Fibroblast of mammary gland (primary cell): ENCODE measurements around the gene GRAMD2B.
A peak's percentile ranks its signal among the peaks of the same experiment; 100 is the strongest.

Source experiments
- DNase-seq: peaks from one replicate; pipeline ENCODE4 v3.0.0-alpha.2; 2010; ENCODE audit warnings: low read depth
- H3K4me3 ChIP-seq: 2 replicates; pipeline ENCODE4 v1.5.1; 2011; ENCODE audit warnings: low read depth, mild to moderate bottlenecking, low read length, moderate library complexity; ENCODE audit not compliant: control insufficient read depth
- CTCF ChIP-seq: conservative IDR thresholded peaks from 2 replicates; pipeline ENCODE4 v1.5.1; 2011; ENCODE audit warnings: low read depth, low read length, inconsistent platforms; ENCODE audit not compliant: control insufficient read depth, insufficient read depth

Gene GRAMD2B

DNA sequence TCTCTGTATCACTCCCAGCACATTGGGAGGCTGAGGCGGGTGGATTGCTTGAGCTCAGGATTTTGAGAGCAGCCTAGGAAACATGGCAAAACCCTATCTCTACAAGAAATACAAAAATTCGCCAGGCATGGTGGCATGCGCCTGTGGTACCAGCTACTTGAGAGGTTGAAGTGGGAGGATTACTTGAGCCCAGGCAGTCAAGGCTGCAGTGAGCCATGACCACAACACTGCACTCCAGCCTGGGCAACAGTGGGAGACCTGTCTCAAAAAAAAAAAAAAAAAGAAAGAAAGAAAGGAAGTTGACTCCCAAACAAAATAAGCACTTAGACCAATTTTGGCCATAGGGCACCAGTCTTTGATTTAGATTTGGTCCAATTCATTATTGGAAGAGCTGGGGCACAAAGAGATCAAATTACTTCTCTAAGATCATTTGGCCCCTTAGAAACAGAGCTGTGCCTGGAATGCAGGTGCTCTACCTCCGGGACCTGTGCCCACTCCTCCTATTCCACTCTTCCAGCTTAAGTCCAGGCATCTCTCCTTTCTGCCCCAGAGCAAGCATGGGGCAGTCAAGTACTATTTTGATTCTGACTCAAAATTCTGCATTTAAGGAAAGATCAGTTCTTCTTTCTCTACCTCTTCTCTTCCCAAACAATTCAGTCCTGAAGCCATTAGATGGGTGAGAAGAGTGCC is 112.8 kb downstream of the GRAMD2B start:
- TF ChIP-seq CTCF = no peak
- no peak for DNase-seq
- H3K4me3 ChIP-seq = no peak overlapping the region

DNA sequence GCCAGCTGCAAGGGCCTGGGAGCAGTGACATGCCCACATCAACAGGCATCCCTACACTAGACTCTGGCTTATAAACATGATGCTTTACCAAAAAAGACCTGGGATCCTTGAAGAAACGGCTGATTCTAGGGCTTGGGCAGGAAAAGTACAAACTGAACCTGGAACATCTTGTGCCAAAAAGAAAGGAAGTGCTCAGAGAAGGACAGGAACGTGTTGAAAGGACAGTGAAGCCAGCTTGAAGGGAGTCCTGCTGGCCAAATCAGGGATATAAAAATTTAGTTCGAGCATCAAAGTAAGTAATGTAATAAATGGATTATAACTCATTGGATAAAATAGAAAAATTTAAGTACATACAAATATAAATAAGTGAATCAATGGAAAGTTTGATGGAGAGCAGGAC is 113.7 kb downstream of the GRAMD2B start:
- no peak for DNase-seq
- peak; percentile 11 for TF ChIP-seq CTCF
- no peak overlapping the region for H3K4me3 ChIP-seq

- no peak for DNase-seq
- no peak overlapping the region for H3K4me3 ChIP-seq
Observed at GRCh38 chr5:126538579-126538978, 115.4 kb downstream of the GRAMD2B start.

DNA sequence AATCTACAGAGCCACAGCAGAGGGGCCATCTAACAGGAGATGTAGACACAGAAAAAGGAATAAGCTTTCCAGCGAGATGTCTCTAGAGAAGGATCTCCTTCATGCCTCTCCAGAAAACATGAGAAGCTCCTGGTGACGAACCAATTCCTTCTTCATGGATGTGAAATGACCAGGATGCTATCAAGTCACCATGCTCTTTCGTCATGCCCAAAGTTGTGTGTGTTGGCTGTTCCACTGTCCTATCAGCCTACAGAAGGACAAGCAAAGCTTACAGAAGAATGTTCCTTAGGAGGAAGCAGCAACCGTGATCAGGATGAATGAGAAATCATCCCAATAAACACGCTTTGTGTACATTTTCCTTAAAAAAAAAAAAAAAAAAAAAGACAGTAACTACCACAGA is 117.4 kb downstream of the GRAMD2B start:
- no peak for TF ChIP-seq CTCF

More at GRCh38 chr5:126538579-126538978, 115.4 kb downstream of the GRAMD2B start:
- TF ChIP-seq CTCF = no peak

GRCh38 chr5:126542441-126542840 is 119.2 kb downstream of the GRAMD2B start:
- TF ChIP-seq CTCF = no peak
- no peak overlapping the region for H3K4me3 ChIP-seq
- DNase-seq = no peak

More for the DNA sequence above, 117.4 kb downstream of the GRAMD2B start:
- no peak overlapping the region for H3K4me3 ChIP-seq
- no peak for DNase-seq

DNA sequence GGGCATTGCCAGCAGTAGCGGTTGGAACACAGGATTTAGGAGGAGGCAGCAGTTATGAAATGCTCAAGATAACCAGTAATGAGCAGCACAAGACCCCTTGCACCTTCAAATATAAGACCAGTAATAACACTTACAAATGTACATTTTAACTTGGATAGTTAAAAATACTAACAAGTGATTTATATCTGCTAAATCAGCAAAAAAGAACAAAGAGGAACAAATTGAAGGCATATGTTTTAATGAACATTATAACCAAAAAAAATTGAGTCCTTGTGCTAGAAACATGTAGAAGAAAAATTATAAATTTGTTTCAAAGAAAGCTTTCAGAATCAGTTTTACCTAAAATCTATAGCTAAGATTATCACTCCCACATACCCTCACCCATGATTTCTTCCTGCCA is 119.8 kb downstream of the GRAMD2B start:
- no peak for DNase-seq
- TF ChIP-seq CTCF = no peak
- no peak overlapping the region for H3K4me3 ChIP-seq
